Inflammatory macrophage (primary cell): ENCODE results near the gene SF3A2.

ENCODE experiments used
- DNase-seq, 2 donors: peaks; one replicate each; pipeline ENCODE4 v3.0.0-alpha.2; 2020 to 2022

The SF3A2 gene

GRCh38 chr19:2242092-2242537, 5.5 kb downstream of the SF3A2 start:
- no peak for DNase-seq

GRCh38 chr19:2242816-2243215, 6.2 kb downstream of the SF3A2 start:
- DNase-seq, result no peak

GRCh38 chr19:2243274-2244124, 6.9 kb downstream of the SF3A2 start:
- DNase-seq, result no peak

GRCh38 chr19:2244125-2244411, 7.4 kb downstream of the SF3A2 start:
- DNase-seq, result no peak

- no peak for DNase-seq
Observed at GRCh38 chr19:2244486-2244885, 7.9 kb downstream of the SF3A2 start.

- no peak for DNase-seq
Observed at GRCh38 chr19:2245273-2245672, 8.6 kb downstream of the SF3A2 start.

GRCh38 chr19:2246014-2246620, 9.5 kb downstream of the SF3A2 start:
- DNase-seq, result no peak

GRCh38 chr19:2246801-2247361, 10.3 kb downstream of the SF3A2 start:
- DNase-seq, result no peak

- no peak for DNase-seq
Observed at GRCh38 chr19:2247433-2248101, 10.9 kb downstream of the SF3A2 start.

- DNase-seq, result no peak
Observed at GRCh38 chr19:2248136-2249009, 11.7 kb downstream of the SF3A2 start.

GRCh38 chr19:2249010-2249866, 12.6 kb downstream of the SF3A2 start, which contains the start of gene AMH:
TSS of gene AMH (plus strand) at chr19:2249323. CDS start at chr19:2249333, 10 bp downstream.
- no peak for DNase-seq

- no peak for DNase-seq
Observed at GRCh38 chr19:2249880-2250765, 13.5 kb downstream of the SF3A2 start.

GRCh38 chr19:2250766-2251105, 14.1 kb downstream of the SF3A2 start:
- no peak for DNase-seq

- no peak for DNase-seq
Observed at GRCh38 chr19:2251106-2252054, 14.8 kb downstream of the SF3A2 start.

GRCh38 chr19:2252055-2252796, 15.6 kb downstream of the SF3A2 start:
- DNase-seq, result no peak

GRCh38 chr19:2252797-2253105, 16.1 kb downstream of the SF3A2 start:
- no peak for DNase-seq

- DNase-seq, result no peak
Observed at GRCh38 chr19:2253106-2254063, 16.8 kb downstream of the SF3A2 start.
